ENCODE measurements around the gene RUNX1. TPM values are rescaled to one million over a fixed set of nuclear protein-coding genes. Genes with fewer than 3 reads are reported as not detected.

RUNX1 gene
- total and polyA plus RNA-seq, 7 donors, result 8.7 to 230 (median 30.1) TPM

GRCh38 chr21:34935452-34935851 is 113.7 kb downstream of the RUNX1 start:
- WGBS, 3 donors, result 98 to 100% (median 98%) methylated on average over 1 of the region's 1 CpG
- Histone ChIP-seq H3K27ac (no peak overlapping the region), H3K36me3 (ENCODE audit: insufficient read depth in 1 of 2, low read depth in 1 of 2) (no peaks in the 10 kb centered on the region), H3K9me3 (no peaks in the 10 kb centered on the region), H3K27me3 (ENCODE audit: insufficient read depth in 3 of 3, low read length in 2 of 3) (peaks cover 0 to 2% (median 0%) of the 10 kb centered on the region in 3 donors), H3K4me1 (no peaks in the 10 kb centered on the region), H3K4me3 (no peak overlapping the region)
- ATAC-seq (peak in 3 of 4 donors; percentile 48 to 66 (median 49)), DNase-seq (no peak)
- no peak for TF ChIP-seq CTCF (IDR thresholded peaks at IDR 0.05)
- intact Hi-C loops (cut with DNase I), result no loop called here

DNA sequence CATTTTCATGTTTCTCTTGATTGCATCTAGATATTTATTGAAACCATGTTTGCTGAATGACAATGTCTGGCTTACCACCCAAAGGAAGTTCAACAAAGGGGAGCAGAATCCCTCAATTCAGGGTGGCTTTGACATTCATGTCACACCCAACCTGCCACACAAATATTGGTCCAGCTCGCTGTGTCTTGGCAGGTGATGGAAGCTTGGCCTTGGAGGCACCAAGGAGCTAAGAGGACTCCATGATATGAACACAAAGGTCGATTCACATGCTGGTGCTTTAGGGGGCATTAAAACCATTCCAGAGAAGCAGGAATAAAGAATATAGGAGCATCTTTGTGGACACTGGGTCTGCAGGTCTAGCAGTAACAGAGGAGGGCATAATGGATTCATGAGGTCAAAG is 114.8 kb downstream of the RUNX1 start:
- intact Hi-C loops (cut with DNase I), result no loop called here
- no peak for TF ChIP-seq CTCF (IDR thresholded peaks at IDR 0.05)

DNA sequence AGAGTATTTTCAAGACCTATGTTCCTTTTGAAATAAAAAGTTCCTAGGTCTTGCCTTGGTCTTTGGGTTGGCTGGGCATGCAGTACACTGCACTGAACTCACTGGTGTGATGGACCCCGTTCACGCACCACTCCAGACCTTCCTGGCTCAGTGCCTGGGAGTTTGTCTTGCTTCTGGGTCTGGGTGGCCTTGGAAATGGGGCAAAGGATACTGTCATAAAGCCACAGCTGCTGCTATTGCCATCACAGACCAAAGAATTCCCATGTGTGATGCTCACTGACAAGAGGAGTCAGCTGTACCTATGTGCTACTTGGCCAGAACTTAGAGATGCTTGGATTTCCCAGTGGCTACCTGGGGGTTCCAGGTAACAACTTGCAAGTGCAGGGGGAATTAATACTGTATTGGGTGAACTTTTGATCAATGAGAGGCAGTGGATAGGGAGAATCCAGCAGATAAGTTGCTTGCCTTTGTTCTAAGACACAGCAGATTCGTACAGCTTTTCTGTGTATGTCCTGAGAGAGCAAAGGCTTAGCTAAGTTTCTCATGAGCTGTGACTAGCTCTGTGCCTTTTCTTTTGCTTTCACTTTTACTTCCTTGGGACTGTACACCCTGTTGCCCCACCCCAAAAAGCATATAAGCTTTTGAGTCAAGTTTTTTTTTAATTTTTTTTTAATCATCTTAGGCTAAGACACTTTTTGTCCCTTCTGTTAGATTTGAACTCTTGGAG is 115.3 kb downstream of the RUNX1 start:
- DNase-seq (no peak), ATAC-seq (peak in 2 of 4 donors; percentile 11 to 17)
- Histone ChIP-seq H3K27me3 (ENCODE audit: insufficient read depth in 3 of 3, low read length in 2 of 3) (no peaks in the 10 kb centered on the region), H3K27ac (no peak overlapping the region), H3K9me3 (no peaks in the 10 kb centered on the region), H3K4me1 (peaks cover 4% of the 10 kb centered on the region), H3K4me3 (no peak overlapping the region), H3K36me3 (ENCODE audit: insufficient read depth in 1 of 2, low read depth in 1 of 2) (no peaks in the 10 kb centered on the region)
- TF ChIP-seq CTCF (IDR thresholded peaks at IDR 0.05), result no peak
- intact Hi-C loops (cut with DNase I), result no loop called here
- 62 to 71% (median 62%) methylated on average over 3 of the region's 3 CpGs for WGBS, 3 donors

More for the DNA sequence above, 114.8 kb downstream of the RUNX1 start:
- Histone ChIP-seq H3K27ac (no peak overlapping the region), H3K36me3 (ENCODE audit: insufficient read depth in 1 of 2, low read depth in 1 of 2) (no peaks in the 10 kb centered on the region), H3K27me3 (ENCODE audit: insufficient read depth in 3 of 3, low read length in 2 of 3) (peaks cover 0 to under 1% (median 0%) of the 10 kb centered on the region in 3 donors), H3K4me1 (peaks cover 4% of the 10 kb centered on the region), H3K4me3 (no peak overlapping the region), H3K9me3 (no peaks in the 10 kb centered on the region)
- 78 to 86% (median 81%) methylated on average over 2 of the region's 2 CpGs for WGBS, 3 donors
- DNase-seq (no peak), ATAC-seq (no peak)

- no peaks in the 10 kb centered on the region for H3K9me3 ChIP-seq
- intact Hi-C loops (cut with DNase I), result no loop called here
- no peak for ATAC-seq
- WGBS, 3 donors, result 73 to 79% (median 79%) methylated on average over 2 of the region's 2 CpGs
- no peaks in the 10 kb centered on the region for H3K36me3 ChIP-seq (ENCODE audit: insufficient read depth in 1 of 2, low read depth in 1 of 2)
- no peak for DNase-seq
- no peaks in the 10 kb centered on the region for H3K27me3 ChIP-seq (ENCODE audit: insufficient read depth in 3 of 3, low read length in 2 of 3)
- no peak overlapping the region for H3K4me3 ChIP-seq
- TF ChIP-seq CTCF (IDR thresholded peaks at IDR 0.05), result no peak
- no peak overlapping the region for H3K27ac ChIP-seq
- H3K4me1 ChIP-seq, result peaks cover 4% of the 10 kb centered on the region
These were observed 116.9 kb downstream of the RUNX1 start for GRCh38 chr21:34932233-34932632.

DNA sequence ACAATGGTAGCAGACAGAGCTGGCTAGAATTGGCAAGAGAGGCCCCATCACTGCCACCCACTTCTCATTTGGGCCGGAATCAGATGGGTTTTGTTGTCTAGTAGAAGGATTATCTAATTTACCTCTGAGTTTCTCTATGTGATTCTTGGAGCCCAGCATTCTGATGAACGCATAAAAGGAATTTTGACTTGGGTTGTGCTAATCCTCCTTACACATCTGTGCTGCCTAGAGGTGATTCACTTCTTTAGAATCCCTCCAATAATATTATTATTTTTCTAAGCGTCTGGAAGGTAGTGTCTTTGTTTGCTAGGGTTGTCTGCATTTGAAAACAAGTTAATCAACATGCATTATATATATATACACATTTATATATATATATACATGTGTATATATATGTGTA is 118.1 kb downstream of the RUNX1 start:
- DNase-seq, result no peak
- no peak overlapping the region for H3K27ac ChIP-seq
- H3K9me3 ChIP-seq, result no peaks in the 10 kb centered on the region
- H3K27me3 ChIP-seq (ENCODE audit: insufficient read depth in 3 of 3, low read length in 2 of 3), result no peaks in the 10 kb centered on the region
- H3K36me3 ChIP-seq (ENCODE audit: insufficient read depth in 1 of 2, low read depth in 1 of 2), result no peaks in the 10 kb centered on the region
- TF ChIP-seq CTCF (IDR thresholded peaks at IDR 0.05), result no peak
- 45 to 51% (median 50%) methylated on average over 3 of the region's 3 CpGs for WGBS, 3 donors
- intact Hi-C loops (cut with DNase I), result no loop called here
- no peak overlapping the region for H3K4me3 ChIP-seq
- no peak for ATAC-seq
- H3K4me1 ChIP-seq, result peaks cover 4% of the 10 kb centered on the region

Data from psoas muscle (tissue), 8 donors.